Amniotic stem cell (primary cell): Measurements from ENCODE around the gene JMJD1C.

ENCODE experiments used
- DNase-seq: peaks from one replicate; lab custom pipeline; 2025; lab: John Stamatoyannopoulos, UW

The JMJD1C gene

GRCh38 chr10:63438506-63439498, 27.0 kb downstream of the JMJD1C start:
- DNase-seq = no peak

- no peak for DNase-seq
Measured at GRCh38 chr10:63437116-63437949, 28.4 kb downstream of the JMJD1C start.

GRCh38 chr10:63436225-63436624, 29.6 kb downstream of the JMJD1C start:
- DNase-seq = no peak

DNA sequence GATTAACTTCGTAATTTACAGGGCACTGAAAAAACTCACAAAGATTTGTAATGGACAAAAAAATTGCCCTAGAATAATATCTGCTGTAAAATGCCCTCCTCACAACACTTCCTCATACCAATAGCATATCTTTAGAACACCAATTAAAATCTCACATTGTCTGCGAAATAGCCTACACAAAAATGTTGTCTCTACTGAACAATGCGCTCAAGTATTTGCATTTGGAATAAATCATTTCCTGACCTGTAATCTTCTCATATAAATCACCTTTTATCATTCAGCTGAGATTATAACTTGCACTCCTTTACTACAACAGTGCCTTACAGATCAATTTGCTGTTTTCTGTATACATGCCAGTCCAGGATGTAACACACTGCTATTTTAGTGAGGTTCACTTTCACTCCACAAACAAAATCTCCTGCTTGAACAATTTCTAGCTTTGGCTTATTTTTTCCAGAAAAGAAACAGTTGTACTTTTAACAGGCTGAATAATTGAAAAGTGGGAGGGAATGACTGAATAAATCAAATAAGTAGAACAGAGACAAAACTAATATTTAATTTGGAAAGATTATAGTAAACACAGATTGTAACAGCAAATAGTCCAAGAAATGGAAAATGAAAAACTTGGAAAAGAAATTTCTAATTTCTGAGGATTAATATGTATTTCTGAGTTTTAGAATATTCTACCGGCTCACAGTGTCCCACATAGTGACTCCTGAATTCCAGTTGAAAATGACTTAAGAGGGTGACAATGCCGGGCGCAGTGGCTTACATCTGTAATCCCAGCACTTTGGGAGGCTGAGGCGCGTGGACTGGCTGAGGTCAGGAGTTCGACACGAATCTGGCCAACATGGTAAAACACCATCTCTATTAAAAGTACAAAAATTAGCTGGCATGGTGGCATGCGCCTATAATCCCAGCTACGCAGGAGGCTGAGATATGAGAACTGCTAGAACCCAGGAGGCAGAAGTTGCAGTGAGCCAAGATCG, 30.6 kb downstream of the JMJD1C start:
- DNase-seq = no peak

- DNase-seq = no peak
Measured at GRCh38 chr10:63431962-63432797, 33.6 kb downstream of the JMJD1C start.

DNA sequence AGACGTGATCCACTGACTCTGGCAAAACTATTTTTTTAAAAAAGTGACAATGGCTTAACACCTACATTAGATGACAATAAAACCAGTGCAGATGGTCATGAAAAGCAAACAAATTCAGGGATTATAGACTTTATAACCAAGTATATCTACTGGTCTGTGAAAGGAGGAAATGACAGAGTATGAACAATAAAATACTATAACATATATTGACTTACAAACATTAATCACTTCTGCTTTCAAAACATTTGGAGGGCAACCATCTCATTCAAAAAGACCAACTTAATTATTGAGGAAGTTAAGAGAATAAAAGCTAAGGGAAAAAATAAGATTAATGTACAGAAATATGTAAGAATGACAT, 34.8 kb downstream of the JMJD1C start:
- DNase-seq = no peak

- peak; percentile 22 for DNase-seq
Measured at GRCh38 chr10:63430091-63430998, 35.4 kb downstream of the JMJD1C start.

DNA sequence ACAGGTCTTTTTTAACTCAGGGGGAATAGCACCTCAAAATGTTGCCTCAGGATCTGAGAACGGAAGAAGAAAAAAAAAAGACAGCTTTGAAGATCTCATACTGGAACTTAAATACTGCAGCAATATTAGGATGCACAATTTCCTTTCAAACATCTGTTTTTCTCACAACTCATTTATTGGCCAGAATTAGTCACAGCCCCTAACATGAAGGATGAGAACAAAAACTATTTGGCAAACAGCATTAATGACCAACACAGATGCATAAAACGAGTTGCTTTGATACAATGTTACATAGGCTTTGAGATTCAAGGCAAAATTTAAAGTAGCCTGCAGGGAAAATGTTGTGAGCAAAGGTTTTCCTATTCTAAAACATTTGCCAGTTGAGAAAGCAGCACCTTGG, 36.5 kb downstream of the JMJD1C start:
- DNase-seq = no peak

- DNase-seq = no peak
Measured at GRCh38 chr10:63427013-63427412, 38.8 kb downstream of the JMJD1C start.

DNA sequence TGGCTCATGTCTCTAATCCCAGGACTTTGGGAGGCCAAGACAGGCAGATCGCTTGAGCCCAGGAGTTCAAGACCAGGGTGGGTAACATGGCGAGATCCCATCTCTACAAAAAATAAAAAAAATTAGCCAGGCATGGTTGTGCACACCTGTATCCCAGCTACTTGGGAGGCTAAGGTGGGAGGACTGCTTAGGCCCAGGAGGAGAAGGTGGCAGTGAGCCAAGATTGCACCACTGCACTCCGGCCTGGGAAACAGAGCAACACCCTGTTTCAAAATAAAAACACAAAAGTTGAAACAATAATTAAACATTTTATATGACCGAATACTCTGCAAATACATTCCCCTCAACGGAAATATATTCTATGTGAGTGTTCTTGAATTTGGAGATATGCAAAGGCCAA, 40.3 kb downstream of the JMJD1C start:
- no peak for DNase-seq

- no peak for DNase-seq
Measured at GRCh38 chr10:63424576-63424975, 41.2 kb downstream of the JMJD1C start.

DNA sequence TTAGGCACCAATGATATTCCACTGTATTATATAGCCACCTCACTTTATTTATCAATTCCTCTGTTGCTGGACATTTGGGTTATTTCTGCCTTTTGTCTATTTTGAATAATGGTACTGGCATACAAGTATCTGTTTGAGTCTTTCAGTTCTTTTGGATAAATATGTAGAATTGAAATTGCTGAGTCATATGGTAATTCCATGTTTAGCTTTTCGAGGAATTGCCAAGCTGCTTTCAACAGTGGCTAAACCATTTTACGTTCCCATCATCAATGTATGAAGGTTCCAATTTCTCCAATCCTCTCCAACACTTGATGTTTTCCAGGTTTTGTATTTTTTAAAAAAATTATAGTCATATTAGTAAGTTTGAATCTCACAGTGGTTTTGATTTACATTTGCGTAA, 42.3 kb downstream of the JMJD1C start:
- no peak for DNase-seq

DNA sequence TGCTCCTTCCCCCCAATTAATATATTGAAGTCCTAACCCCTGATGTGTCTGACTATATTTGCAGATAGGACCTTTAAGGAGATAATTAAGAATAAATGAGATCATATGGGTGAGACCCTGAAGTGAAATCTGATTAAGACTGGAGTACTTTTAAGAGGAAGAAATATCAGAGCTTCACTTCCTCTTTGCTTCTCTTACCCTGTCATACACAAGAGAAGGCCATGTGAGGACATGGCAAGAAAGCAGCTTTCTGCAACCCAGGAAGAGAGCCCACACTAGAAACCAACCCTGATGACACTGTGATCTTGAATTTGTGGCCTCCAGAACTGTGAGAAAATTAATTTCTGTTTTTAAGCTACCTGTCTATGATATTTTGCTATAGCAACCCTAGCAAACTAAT, 44.2 kb downstream of the JMJD1C start:
- DNase-seq = no peak

DNA sequence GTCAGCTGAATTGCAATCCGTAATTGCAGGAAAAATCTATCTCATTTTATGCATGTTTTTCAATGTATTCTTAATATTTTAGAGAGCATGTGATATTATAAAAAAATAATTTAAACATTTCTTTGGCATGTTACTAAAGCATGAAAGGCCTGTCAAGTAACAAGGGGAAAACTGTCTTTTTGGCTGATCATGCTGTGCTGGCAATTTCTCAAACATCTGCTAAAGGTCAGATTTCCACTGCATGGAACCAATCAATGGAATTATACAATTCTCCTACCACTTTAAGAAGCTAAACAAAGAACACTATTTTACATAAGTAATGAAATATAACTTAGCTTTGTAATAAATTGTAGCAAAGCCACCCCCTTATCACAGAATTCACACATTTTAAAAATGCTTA, 49.4 kb downstream of the JMJD1C start:
- no peak for DNase-seq

GRCh38 chr10:63415640-63416244, 50.0 kb downstream of the JMJD1C start:
- DNase-seq = no peak

GRCh38 chr10:63414481-63415260, 51.1 kb downstream of the JMJD1C start:
- DNase-seq = no peak

DNA sequence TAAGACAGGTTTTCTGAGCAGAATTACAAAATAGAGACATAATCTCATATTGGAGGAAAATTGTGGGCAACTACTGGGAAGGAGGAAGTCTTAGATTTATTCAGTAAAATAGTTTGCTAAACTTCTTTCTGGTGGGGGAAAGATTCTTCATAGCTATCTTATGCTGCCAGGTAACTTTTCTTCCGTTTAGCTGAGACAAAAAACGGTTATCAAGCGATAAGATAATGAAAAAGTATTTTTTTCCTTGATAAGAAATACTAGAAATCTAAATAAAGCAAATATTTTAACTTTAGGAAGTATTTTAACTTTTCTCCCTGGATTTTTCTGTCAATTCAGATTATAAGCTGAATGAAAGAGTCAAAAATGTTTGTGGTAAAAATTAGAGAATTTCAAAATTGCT, 52.3 kb downstream of the JMJD1C start:
- no peak for DNase-seq

DNA sequence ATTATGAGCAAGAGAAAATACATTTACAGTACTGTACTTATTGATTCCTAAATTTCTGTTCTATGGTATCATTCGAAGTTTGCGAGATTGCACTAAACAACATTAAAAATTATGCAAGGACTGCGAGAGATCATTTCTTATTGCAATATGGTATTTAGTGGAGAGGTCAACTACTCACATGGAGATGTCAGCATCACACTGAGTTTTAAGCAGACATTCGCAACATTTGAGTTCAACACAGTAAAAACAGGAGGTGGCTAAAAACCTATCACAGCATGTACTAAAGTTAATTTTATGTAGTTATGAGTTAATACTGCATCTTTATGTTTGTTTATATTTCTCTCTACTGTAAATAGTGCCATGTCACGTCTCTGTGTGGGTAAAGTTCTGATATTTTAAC, 53.5 kb downstream of the JMJD1C start:
- DNase-seq = no peak

DNA sequence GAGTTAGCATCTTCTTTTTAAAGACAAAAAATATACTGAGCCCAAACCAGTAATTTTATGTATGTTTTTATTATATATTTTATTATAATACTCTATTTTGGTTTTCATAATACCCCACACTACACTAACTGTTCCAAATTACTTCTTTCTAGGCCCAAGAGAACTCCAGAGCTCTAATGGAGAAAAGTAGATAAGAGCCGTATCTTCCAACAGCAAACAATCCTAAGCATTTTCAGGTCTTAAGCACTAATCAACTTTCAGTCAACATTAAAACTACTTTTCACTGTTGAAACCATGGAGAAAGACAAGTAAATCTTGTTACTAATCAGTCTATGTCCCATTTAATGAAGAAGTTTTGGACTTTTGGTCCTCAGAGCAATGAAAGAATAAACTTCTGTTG, 55.1 kb downstream of the JMJD1C start:
- no peak for DNase-seq
